Measurements from ENCODE around the gene RAD51AP1. TPM values are rescaled to one million over a fixed set of nuclear protein-coding genes. Genes with fewer than 3 reads are reported as not detected.

Gene RAD51AP1, protein sequence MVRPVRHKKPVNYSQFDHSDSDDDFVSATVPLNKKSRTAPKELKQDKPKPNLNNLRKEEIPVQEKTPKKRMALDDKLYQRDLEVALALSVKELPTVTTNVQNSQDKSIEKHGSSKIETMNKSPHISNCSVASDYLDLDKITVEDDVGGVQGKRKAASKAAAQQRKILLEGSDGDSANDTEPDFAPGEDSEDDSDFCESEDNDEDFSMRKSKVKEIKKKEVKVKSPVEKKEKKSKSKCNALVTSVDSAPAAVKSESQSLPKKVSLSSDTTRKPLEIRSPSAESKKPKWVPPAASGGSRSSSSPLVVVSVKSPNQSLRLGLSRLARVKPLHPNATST
- total RNA-seq = 1.3 and 1.7 TPM in 2 replicates

GRCh38 chr12:4538207-4539160, at the start of gene RAD51AP1:
TSS of gene RAD51AP1 (plus strand) at chr12:4538890. CDS start at chr12:4538940, 50 bp downstream.

DNA sequence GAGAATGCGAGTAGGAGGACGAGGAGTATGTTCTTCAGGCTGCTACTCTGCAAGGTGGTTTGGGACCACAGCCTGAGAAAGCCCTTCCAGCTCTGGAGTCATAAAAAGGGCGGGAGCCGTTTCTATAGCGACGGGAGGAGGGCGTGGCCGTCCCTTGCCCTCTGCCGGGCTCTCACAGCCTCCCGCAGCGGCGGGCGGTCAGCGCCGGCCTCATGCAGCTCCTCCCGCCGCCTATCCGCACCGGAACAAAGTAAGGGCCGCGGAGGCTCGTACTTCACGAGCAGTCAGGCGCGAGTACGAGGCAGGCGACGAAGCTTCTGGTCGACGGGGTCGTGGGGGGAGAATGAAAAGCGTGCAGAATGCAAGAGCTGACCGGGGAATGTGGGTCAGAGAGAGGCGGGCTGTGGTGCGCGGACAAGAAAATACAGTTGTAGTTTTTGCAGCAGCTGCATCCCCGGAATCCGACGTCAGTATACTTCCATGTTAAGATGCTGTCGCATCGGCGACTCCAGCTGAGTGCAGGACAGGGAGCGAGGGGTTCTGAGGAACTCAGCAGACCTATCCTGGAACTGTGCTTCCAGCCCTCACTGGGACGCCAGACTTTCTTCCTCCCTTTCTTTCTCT, 23.5 kb downstream of the RAD51AP1 start, which contains the start of gene DYRK4:
Gene DYRK4, plus strand, starts transcription at position 175 of the 624 bp plus-strand sequence. Its CDS starts 38 bp downstream, at position 213.

Other genes with a start within 250 kb of the RAD51AP1 start
- 10.7 and 12.9 TPM in 2 replicates for gene TIGAR, start 217.7 kb upstream of the RAD51AP1 start, total RNA-seq
- not detected in 2 replicates for gene FGF23, start 159.2 kb upstream of the RAD51AP1 start, total RNA-seq
- not detected in 2 replicates for gene FGF6, start 93.1 kb upstream of the RAD51AP1 start, total RNA-seq
- 71.7 and 85.3 TPM in 2 replicates for gene DYRK4, start 23.3 kb downstream of the RAD51AP1 start, total RNA-seq
- gene AKAP3, start 110.2 kb downstream of the RAD51AP1 start, total RNA-seq = 0.85 and 1.5 TPM in 2 replicates
- 31.7 and 33.7 TPM in 2 replicates for gene NDUFA9, start 110.2 kb downstream of the RAD51AP1 start, total RNA-seq
- gene GALNT8, start 181.5 kb downstream of the RAD51AP1 start, total RNA-seq = under 0.01 and 0.18 TPM in 2 replicates